EL (cell line): ENCODE results near the gene TPO.
"Not testable (repeated sequence)": the region's sequence is repeated elsewhere in the genome, so short reads cannot be mapped to it uniquely, and the experiment has no call there.

Source experiments
- DNase-seq: peaks from one replicate; pipeline ENCODE4 v3.0.0-alpha.2; 2016

Gene TPO

DNA sequence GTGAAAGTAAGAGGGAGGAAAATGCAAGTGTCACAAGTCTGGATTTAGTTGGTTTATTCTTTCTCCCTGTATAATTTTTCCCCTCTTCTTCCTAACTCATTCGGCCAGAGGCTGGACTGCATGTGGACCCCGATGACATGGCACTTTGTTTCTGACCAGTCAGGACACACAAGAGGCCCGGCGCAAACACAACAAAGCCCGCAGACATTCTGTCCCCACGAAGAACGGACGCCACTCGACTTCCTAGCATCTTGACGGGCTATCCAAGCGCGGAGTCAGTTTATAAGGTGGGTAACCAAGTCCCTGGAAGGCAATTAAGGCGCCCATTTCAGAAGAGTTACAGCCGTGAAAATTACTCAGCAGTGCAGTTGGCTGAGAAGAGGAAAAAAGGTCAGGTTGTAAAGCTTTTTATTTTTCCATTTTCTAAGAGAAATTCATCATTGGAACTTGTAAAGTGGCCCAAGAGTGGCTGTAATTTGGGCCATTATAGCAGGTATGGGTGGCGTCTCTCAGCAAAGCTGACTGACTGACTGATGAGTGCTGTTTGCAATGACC, at the start of gene TPO:
Gene TPO, plus strand, starts transcription at position 308 of the 555 bp plus-strand sequence. CDS start 946 bp downstream, outside the sequence.
- no peak for DNase-seq

GRCh38 chr2:1366546-1367134, 46.6 kb upstream of the TPO start:
- DNase-seq, result no peak

DNA sequence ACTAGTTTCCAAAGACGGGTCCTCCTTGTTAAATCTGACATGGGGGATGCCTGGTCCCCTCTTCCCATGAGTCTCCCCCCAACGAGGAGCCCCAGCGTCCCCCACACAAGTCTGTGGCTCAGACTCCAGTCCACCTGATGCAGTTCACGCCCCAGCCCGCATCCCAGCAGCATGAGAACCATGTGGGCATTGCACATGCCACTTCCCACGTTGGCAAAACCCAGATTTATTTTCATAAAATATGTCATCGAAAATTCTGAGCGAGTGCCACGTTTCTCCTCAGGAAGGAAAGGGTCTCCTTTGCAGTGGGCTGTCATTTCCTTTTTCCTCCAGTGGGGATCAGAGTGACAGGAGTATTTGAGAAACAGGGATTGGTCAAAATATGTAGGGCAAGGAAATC, 45.7 kb upstream of the TPO start:
- DNase-seq, result no peak

DNA sequence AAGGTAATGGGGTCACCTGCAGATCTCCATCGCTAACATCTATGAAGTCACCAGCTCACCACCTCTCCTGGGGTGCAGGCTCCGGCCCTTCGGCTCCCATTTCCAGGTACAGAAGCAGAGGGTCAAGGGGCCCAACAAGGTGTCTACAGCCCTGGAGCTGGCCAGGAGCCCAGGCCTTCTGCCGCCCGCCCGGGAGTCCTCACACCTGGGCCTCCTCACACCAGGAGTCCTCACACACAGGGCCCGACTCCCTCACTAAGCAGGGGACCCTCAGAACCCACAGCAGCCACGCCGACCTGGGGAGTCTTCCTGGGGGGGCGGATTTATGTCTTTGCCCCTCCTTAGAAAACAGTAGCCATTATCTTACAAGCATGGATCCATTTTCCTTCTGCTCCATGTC, 43.4 kb upstream of the TPO start:
- DNase-seq, result no peak

GRCh38 chr2:1370461-1370860, 42.8 kb upstream of the TPO start:
- DNase-seq, result no peak

DNA sequence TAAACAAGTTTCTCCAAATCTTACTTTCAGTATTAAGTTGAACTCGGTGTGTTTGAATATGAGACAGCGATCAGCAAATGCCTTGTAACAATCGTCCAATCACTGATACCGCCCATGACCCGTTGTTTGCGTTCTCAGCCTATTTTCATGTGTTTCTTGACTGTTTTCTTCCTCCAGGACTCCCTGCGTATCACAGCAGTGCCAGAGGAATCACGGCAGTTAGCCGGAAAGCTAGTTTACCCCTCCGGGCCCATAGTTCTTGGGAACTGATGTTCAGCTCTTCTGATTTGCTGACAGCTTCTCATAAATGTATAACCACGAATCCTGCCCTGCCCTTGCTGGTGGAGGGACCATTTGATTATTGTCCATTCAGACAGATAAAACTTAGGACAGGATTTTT, 42.2 kb upstream of the TPO start:
- DNase-seq, result no peak

- no peak for DNase-seq
These were observed 39.4 kb upstream of the TPO start for GRCh38 chr2:1373830-1374229.

GRCh38 chr2:1374287-1374686, 39.0 kb upstream of the TPO start:
- no peak for DNase-seq

DNA sequence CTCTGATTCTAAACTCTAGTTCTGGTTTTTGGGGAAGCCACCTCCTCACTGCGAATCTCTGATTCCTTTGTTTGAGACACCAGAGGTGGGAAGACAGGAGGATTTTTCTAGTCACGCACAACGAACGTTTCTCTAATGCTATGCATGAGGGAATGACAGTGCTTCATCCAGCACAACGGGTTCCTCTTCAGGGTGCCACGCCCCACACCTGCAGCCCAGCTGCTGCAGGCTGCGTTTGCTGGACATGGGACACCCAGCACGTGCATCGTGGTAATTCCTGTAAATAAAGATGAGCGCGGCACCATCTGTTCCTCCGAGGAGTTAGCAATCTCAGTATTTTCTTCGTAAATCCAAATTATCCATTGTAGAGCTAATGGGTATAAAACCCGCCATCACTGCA, 37.5 kb upstream of the TPO start:
- DNase-seq, result no peak

DNA sequence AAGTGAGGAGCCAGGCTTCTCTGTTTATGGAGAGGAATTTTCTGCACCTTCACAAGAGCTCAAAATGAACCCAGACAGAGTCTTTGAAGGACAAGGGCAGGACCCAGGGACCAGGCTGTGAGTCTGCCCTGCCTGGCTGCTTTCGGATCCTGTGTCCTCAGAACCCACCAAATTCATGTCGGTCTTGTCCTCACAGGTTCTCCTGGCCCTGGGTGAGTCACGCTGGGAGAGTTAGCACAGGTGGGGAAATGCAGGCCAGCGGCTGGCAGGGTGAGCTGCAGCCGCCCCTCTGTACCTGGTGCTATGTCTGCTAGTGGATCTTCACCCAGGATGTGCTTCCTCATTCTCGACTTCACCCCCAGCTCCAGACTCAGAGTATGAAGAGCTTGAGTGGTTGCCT, 35.8 kb upstream of the TPO start:
- DNase-seq, result no peak

- DNase-seq, result no peak
These were observed 34.7 kb upstream of the TPO start for GRCh38 chr2:1378456-1379150.

GRCh38 chr2:1381644-1382043, 31.6 kb upstream of the TPO start:
- DNase-seq, result no peak

- DNase-seq, result not testable (repeated sequence)
These were observed 25.1 kb upstream of the TPO start for GRCh38 chr2:1387954-1388725.

- not testable (repeated sequence) for DNase-seq
These were observed 23.1 kb upstream of the TPO start for GRCh38 chr2:1390118-1390517.

GRCh38 chr2:1393321-1393720, 19.9 kb upstream of the TPO start:
- no peak for DNase-seq

GRCh38 chr2:1394709-1395408, 18.4 kb upstream of the TPO start:
- no peak for DNase-seq

GRCh38 chr2:1397350-1397749, 15.9 kb upstream of the TPO start:
- DNase-seq, result no peak

DNA sequence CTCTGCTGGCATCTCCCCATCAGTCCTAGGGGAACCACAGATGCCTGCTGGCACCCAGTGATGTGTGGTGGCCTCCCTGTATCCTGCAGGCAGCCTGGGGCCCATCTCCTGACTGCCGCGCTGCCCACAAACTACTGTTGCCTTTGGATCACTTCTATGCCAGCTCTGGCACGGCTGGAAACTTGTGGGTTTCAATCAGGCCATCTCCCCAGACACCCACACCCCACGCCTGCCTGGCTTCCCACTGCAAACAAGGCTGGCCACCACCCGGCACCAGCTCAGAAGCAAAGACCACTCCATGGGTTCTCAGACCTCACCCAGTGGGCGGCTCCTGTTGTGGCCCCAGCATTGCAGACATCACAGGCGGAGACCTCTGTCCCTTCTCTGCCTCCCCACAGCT, 15.1 kb upstream of the TPO start:
- DNase-seq, result no peak

GRCh38 chr2:1400943-1401735, 12.1 kb upstream of the TPO start:
- DNase-seq, result no peak

DNA sequence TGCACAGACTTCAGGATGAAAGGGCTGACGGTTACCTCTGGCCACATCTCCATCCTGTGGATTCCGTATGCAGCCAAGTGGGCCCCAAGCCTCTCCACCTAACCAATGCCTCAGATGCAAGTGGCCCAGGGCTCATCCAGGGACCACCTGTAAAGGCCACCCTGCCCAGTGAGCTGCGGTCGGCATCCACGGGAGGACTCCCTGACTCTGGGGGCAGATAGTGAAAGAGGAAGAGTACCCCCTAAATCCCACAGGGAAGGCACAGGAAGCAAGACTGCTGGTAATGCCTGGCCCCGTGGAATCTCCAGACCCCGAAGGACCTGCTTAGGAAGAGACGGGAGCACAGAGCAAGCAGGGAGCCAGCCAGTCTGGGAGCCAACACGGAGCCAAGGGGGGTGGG, 11.2 kb upstream of the TPO start:
- DNase-seq, result no peak

GRCh38 chr2:1403565-1403964, 9.7 kb upstream of the TPO start:
- DNase-seq, result no peak

- DNase-seq, result no peak
These were observed 8.1 kb upstream of the TPO start for GRCh38 chr2:1405124-1405523.
